NCI-H146 treated with DMSO at 0.1 percent for 48 hours (cell line): Measurements from ENCODE around the gene PAPOLB.
"Not testable (repeated sequence)": the region's sequence is repeated elsewhere in the genome, so short reads cannot be mapped to it uniquely, and the experiment has no call there.

ENCODE experiments used
- DNase-seq: peaks from one replicate; lab custom pipeline; 2025; ENCODE audit not compliant: unreplicated experiment; lab: John Stamatoyannopoulos, UW

PAPOLB gene

GRCh38 chr7:4861673-4862072, at the start of gene PAPOLB:
TSS of gene PAPOLB (minus strand) at chr7:4862030. CDS start at chr7:4861810, 220 bp downstream.
- no peak for DNase-seq

GRCh38 chr7:4911111-4911828, 49.4 kb upstream of the PAPOLB start:
- DNase-seq = no peak

- DNase-seq = no peak
Observed at GRCh38 chr7:4906682-4907081, 44.9 kb upstream of the PAPOLB start.

GRCh38 chr7:4905171-4905570, 43.3 kb upstream of the PAPOLB start:
- DNase-seq = no peak

GRCh38 chr7:4904346-4904745, 42.5 kb upstream of the PAPOLB start:
- DNase-seq = no peak

- DNase-seq = no peak
Observed at GRCh38 chr7:4895766-4896165, 33.9 kb upstream of the PAPOLB start.

- no peak for DNase-seq
Observed at GRCh38 chr7:4894482-4894881, 32.7 kb upstream of the PAPOLB start.

- DNase-seq = no peak
Observed at GRCh38 chr7:4893929-4894475, 32.2 kb upstream of the PAPOLB start.

- DNase-seq = not testable (repeated sequence)
Observed at GRCh38 chr7:4893188-4893587, 31.4 kb upstream of the PAPOLB start.

GRCh38 chr7:4891522-4891921, 29.7 kb upstream of the PAPOLB start:
- DNase-seq = not testable (repeated sequence)

GRCh38 chr7:4889682-4890081, 27.9 kb upstream of the PAPOLB start:
- no peak for DNase-seq

GRCh38 chr7:4888161-4888560, 26.3 kb upstream of the PAPOLB start:
- DNase-seq = peak; percentile 44

- DNase-seq = no peak
Observed at GRCh38 chr7:4886671-4887070, 24.8 kb upstream of the PAPOLB start.

GRCh38 chr7:4885317-4885807, 23.5 kb upstream of the PAPOLB start:
- DNase-seq = no peak

GRCh38 chr7:4884164-4884563, 22.3 kb upstream of the PAPOLB start:
- DNase-seq = no peak

GRCh38 chr7:4883372-4884144, 21.7 kb upstream of the PAPOLB start, which contains the start of gene RADIL:
TSS of gene RADIL (minus strand) at chr7:4883716. CDS start at chr7:4878139, 5,577 bp downstream.
- DNase-seq = peak; percentile 85

GRCh38 chr7:4883033-4883371, 21.2 kb upstream of the PAPOLB start:
- DNase-seq = no peak

GRCh38 chr7:4882169-4883032, 20.6 kb upstream of the PAPOLB start:
- DNase-seq = peak; percentile 34

- no peak for DNase-seq
Observed at GRCh38 chr7:4880218-4880617, 18.4 kb upstream of the PAPOLB start.

GRCh38 chr7:4879396-4880081, 17.7 kb upstream of the PAPOLB start:
- no peak for DNase-seq
